ENCODE data around the gene BRME1. TPM values are rescaled to one million over a fixed set of nuclear protein-coding genes. Genes with fewer than 3 reads are reported as not detected.

BRME1 gene
- total and polyA plus RNA-seq, 9 donors = 0.57 to 3.7 (median 2.3) TPM

GRCh38 chr19:13930402-13930801 lies 24.5 kb upstream of the BRME1 start:
- no peaks in the 10 kb centered on the region for H3K9me3 ChIP-seq
- H3K4me3 ChIP-seq = no peak overlapping the region
- no peak for DNase-seq
- no peaks in the 10 kb centered on the region for H3K4me1 ChIP-seq (ENCODE audit: insufficient read depth)
- H3K36me3 ChIP-seq = no peaks in the 10 kb centered on the region
- H3K27me3 ChIP-seq = no peaks in the 10 kb centered on the region
- 79 to 86% (median 82%) methylated on average over 17 of the region's 17 CpGs for WGBS, 3 donors
- TF ChIP-seq CTCF (IDR thresholded peaks at IDR 0.05) = no peak
- no peak for TF ChIP-seq EP300 (IDR thresholded peaks at IDR 0.05)
- no peak for TF ChIP-seq POLR2A (IDR thresholded peaks at IDR 0.05)
- intact Hi-C loops (cut with DNase I) = no loop called here
- no peak overlapping the region for H3K27ac ChIP-seq

GRCh38 chr19:13929956-13930355 lies 24.0 kb upstream of the BRME1 start:
- intact Hi-C loops (cut with DNase I) = no loop called here
- WGBS, 3 donors = 78 to 83% (median 82%) methylated on average over 16 to 17 of the region's 17 CpGs
- no peak for DNase-seq
- no peak overlapping the region for H3K4me3 ChIP-seq
- no peaks in the 10 kb centered on the region for H3K9me3 ChIP-seq
- no peaks in the 10 kb centered on the region for H3K4me1 ChIP-seq (ENCODE audit: insufficient read depth)
- no peaks in the 10 kb centered on the region for H3K27me3 ChIP-seq
- H3K36me3 ChIP-seq = no peaks in the 10 kb centered on the region
- TF ChIP-seq EP300 (IDR thresholded peaks at IDR 0.05) (no peak), CTCF (IDR thresholded peaks at IDR 0.05) (no peak), POLR2A (IDR thresholded peaks at IDR 0.05) (no peak)
- H3K27ac ChIP-seq = no peak overlapping the region

- no peaks in the 10 kb centered on the region for H3K27me3 ChIP-seq
- no peak for DNase-seq
- WGBS, 3 donors = 70 to 79% (median 77%) methylated on average over 9 to 12 of the region's 12 CpGs
- no peaks in the 10 kb centered on the region for H3K4me1 ChIP-seq (ENCODE audit: insufficient read depth)
- H3K9me3 ChIP-seq = no peaks in the 10 kb centered on the region
- no peak overlapping the region for H3K4me3 ChIP-seq
- intact Hi-C loops (cut with DNase I) = no loop called here
- TF ChIP-seq CTCF (IDR thresholded peaks at IDR 0.05) (no peak), POLR2A (IDR thresholded peaks at IDR 0.05) (no peak), EP300 (IDR thresholded peaks at IDR 0.05) (no peak)
- no peaks in the 10 kb centered on the region for H3K36me3 ChIP-seq
- no peak overlapping the region for H3K27ac ChIP-seq
Measured at GRCh38 chr19:13929340-13929739, 23.4 kb upstream of the BRME1 start.

GRCh38 chr19:13926715-13927114 lies 20.8 kb upstream of the BRME1 start:
- Histone ChIP-seq H3K9me3 (no peaks in the 10 kb centered on the region), H3K4me1 (ENCODE audit: insufficient read depth) (no peaks in the 10 kb centered on the region), H3K36me3 (no peaks in the 10 kb centered on the region), H3K27ac (no peak overlapping the region), H3K27me3 (no peaks in the 10 kb centered on the region), H3K4me3 (no peak overlapping the region)
- WGBS, 3 donors = 82 to 93% (median 88%) methylated on average over 8 of the region's 8 CpGs
- intact Hi-C loops (cut with DNase I) = no loop called here
- TF ChIP-seq EP300 (IDR thresholded peaks at IDR 0.05) = no peak
- TF ChIP-seq CTCF (IDR thresholded peaks at IDR 0.05) = no peak
- TF ChIP-seq POLR2A (IDR thresholded peaks at IDR 0.05) = no peak
- no peak for DNase-seq

- 69 to 84% (median 73%) methylated on average over 4 of the region's 4 CpGs for WGBS, 3 donors
- H3K36me3 ChIP-seq = no peaks in the 10 kb centered on the region
- TF ChIP-seq POLR2A (IDR thresholded peaks at IDR 0.05) (no peak), CTCF (IDR thresholded peaks at IDR 0.05) (no peak), EP300 (IDR thresholded peaks at IDR 0.05) (no peak)
- no peak overlapping the region for H3K27ac ChIP-seq
- no peak overlapping the region for H3K4me3 ChIP-seq
- intact Hi-C loops (cut with DNase I) = no loop called here
- H3K27me3 ChIP-seq = no peaks in the 10 kb centered on the region
- no peak for DNase-seq
- H3K4me1 ChIP-seq (ENCODE audit: insufficient read depth) = no peaks in the 10 kb centered on the region
- H3K9me3 ChIP-seq = no peaks in the 10 kb centered on the region
Measured at GRCh38 chr19:13926010-13926409, 20.1 kb upstream of the BRME1 start.

Data from ovary (tissue), 9 donors.